RKO (cell line): ENCODE results near the gene KAZN.

Experiments used
- DNase-seq: peaks from one replicate; pipeline ENCODE4 v3.0.0-alpha.2; 2016; ENCODE audit warnings: low spot score

The KAZN gene

DNA sequence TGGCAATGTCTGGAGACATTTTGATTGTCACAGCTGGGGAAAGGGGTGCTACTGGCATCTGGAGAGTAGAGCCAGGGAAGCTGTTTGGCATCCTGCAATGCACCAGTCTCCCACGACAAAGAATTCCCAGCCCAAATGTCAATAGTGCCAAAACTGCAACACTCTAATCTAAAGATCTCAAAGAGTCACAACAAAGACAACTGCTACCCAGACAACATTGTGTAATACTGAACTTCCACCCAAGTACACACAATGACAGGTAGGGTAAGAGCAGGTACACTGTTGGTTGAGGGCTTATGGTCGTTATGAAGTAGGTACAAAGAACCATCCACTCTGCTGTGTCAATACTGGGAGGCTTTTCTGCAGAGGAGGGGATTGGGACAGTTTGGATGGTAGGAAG lies 546.8 kb downstream of the KAZN start:
- DNase-seq = no peak

- no peak for DNase-seq
Observed at GRCh38 chr1:15146142-15146680, 547.7 kb downstream of the KAZN start.

- DNase-seq = no peak
Observed at GRCh38 chr1:15146971-15147376, 548.5 kb downstream of the KAZN start.

- DNase-seq = no peak
Observed at GRCh38 chr1:15148004-15148403, 549.5 kb downstream of the KAZN start.

GRCh38 chr1:15148475-15148874 lies 550.0 kb downstream of the KAZN start:
- no peak for DNase-seq

DNA sequence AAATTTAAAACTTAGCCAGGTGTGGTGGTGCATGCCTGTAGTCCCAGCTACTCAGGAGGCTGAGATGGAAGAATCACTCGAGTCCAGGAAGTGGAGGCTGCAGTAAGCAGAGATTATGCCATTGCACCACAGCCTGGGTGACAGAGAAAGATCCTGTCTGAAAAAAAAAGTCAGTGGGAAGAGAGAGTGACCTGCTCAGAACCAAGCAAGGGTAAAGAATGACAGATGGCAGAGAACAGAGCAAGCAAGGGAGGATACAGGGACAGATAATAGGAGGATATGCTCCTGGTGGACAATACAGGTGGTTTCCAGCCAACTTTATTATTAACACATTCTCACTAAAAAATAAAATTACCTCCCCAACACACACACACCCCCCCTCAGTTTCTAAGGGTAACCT lies 550.5 kb downstream of the KAZN start:
- DNase-seq = no peak

GRCh38 chr1:15150376-15150775 lies 551.9 kb downstream of the KAZN start:
- no peak for DNase-seq

DNA sequence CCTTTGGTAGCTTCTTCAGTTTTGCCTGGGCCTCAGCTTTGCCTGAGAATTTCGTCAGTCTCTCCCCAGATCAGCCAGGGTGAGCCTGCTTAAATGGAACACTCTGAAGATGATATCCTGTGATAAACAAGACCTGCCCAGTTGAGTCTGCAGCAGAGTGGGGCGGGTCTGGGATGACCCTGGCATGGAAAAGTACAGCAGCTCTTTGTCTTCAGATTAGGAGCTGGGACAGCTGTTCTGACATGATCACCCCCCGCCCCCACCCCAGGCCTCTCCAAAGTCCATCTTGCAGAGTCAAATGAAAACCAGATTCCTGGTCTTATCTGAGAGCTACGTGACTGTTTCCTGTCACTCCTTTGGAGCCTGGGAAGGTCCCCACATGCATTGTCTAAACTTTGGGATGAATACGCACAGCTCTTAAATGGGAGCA lies 552.9 kb downstream of the KAZN start:
- DNase-seq = no peak

GRCh38 chr1:15151871-15152270 lies 553.4 kb downstream of the KAZN start:
- DNase-seq = no peak

DNA sequence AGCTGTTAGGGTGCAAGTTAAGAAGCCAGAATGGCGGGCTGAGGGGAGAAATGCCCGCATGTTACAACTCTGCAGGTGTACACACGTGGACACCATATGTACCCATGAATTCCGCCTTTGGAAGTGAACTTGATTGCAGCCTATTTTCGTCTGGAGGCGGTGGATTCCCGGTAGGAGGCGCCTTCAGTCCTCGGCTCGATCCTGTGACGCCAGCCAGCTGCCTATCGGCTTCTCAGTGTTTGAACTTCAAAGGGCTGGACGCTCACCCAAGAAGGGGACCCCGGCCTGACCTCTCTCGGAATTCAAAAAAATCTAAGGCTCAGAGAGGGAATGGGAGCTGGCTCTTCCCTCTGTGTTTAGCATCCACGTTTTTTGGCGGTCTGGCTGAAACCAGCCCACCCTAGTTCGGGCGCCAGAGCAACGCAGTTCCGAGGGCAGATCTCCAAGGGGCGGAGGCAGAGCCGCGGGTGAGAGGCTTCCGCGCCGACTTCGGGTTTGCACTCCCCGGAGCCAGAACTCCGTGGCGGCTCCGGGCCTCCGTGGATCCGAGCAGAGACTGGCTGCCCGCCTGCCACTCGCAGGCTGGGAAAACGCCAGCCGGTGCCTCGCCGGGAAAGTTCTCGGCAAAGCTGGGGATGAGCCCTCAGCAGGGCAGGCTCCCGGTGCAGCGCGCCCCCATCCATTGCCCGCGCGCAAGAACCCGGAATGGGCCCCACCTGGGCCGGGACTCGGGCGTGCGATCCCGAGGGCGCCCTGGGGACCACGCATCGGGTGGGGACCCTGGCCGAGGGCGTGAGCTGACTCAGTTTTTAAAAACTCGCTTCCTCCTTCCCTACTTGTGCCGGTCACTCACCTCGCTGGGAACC lies 554.1 kb downstream of the KAZN start:
- DNase-seq = peak; percentile 89

GRCh38 chr1:15153184-15153841 lies 554.8 kb downstream of the KAZN start, which contains the start of gene TMEM51:
TSS of gene TMEM51 (plus strand) at chr1:15153747. CDS start at chr1:15215088, 61,341 bp downstream.
- peak; percentile 49 for DNase-seq

DNA sequence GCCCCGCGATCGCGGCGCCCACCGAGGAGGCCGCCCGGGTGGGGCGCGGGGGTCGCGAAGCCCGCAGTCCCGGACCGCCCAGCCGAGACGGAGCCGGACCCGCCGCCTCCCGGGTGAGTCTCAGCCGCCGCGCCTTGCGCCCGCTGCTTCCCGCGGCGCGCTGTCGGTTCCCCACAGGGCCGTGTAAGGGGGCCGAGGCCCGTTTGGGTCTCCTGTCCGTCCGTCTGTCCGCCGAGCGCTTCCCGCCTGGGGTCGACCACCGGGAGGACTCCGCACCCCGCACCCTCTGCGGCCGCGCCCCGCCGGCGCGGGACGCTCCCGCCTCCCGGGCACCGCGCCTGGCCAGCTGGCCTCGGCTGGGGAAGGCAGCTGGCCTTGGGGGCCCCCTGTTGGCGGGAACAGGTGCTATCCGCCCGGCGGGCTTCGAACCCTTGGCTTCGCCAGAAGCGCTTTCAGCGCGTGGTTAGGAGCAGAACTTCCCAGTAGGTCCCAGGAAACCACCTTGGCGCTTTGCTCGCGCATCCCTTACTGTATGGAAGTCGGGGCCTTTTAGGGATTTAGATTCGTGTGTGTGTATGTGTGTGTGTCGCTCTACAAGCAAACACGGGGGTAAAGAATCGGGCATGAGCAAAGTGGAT lies 555.5 kb downstream of the KAZN start:
- peak; percentile 68 for DNase-seq

DNA sequence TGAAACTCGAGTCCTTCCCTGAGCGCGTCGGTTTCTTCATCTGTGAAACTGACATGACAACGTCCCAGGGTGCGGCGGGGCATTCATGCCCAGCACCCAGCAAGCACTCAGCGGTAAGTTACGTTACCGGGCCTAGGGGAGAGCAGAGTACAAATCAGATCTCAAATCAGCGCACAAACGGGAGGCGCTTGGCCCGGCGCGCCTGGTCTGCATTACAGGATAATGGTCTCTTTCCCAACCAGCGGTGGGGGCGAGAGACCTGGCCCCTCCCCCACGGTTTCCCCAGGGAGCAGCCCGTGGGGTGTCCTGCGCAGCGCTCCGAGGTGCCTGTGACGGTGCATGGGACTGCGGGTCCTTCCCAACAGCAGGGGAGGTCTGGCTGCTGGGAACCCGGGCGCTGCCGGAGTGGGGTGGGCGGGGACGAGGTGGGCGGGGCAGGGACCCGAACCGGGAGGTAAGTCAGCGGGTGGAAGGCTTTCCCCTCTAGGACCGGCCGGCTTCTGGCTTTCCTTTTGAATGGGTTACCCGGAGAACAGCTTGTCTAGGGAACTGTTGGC lies 556.1 kb downstream of the KAZN start:
- DNase-seq = no peak

GRCh38 chr1:15155191-15155590 lies 556.7 kb downstream of the KAZN start:
- DNase-seq = no peak

- no peak for DNase-seq
Observed at GRCh38 chr1:15155888-15156741, 557.6 kb downstream of the KAZN start.

GRCh38 chr1:15156807-15157380 lies 558.4 kb downstream of the KAZN start:
- no peak for DNase-seq

DNA sequence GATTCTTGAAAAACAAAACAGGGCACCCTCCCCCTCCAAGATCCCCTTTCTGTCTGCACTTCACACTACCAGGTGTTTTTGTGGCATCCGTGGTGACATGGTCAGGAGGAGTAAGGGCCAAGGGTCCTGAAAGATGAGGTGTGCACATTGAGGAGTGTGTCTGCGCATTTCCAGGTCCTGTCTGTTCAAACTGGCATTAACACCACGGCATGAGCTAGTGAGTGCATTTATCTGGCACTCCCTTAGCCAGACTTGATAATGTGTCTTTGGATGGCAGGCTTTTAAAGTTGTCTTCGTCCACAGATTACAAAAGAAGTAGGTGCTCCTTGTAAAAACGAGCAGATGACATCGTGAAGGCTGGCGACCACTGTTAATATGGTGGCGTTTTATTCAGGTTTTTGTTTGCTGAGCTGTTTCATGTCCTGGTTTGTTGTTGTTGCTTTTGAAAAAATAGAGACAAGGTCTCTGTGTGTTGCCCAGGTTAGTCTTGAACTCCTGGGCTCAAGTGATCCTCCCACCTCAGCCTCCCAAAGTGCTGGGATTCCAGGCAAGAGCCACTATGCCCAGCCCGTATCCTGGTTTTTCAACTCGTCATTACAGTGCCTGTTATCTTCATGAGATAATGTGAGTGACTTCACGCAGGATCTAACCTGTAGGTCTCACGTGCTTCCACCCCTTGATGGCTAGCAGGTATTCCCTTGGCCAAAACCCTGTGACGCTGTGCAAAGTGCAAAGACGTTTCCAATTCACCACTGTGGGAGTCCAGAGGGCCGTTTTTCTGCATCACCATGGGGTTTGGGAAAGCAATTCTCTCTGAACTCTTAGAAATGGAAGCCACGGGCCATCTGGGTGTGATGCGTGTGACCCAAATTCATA lies 559.3 kb downstream of the KAZN start:
- DNase-seq = no peak

- no peak for DNase-seq
Observed at GRCh38 chr1:15158506-15159165, 560.2 kb downstream of the KAZN start.

DNA sequence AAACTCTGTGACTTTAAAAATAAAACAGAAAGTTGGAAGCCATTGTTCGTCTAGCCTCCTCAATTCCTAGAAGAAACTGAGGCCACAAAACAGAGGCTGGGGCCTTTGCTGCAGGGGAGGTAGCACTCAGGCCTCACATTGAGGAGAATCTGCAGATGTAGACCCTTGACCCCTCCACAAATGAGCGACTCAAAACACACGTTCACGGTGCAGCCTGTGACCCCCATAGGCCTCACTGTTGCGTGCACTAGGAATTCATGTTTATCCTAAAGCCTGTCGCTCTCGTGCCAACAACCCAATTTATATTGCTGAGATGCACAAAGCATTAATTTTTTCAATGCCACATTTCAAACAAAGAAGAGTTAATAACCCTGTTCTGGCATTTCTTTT lies 560.7 kb downstream of the KAZN start:
- DNase-seq = no peak
